ENCODE results near the gene NT5DC2.

Gene NT5DC2

GRCh38 chr3:52506266-52506966 lies 27.2 kb downstream of the NT5DC2 start:
- DNase-seq = no peak

GRCh38 chr3:52504977-52505376 lies 28.7 kb downstream of the NT5DC2 start:
- DNase-seq = no peak

- no peak for DNase-seq
These were observed 29.8 kb downstream of the NT5DC2 start for GRCh38 chr3:52503788-52504424.

- DNase-seq = no peak
These were observed 30.8 kb downstream of the NT5DC2 start for GRCh38 chr3:52502808-52503350.

- no peak for DNase-seq
These were observed 31.7 kb downstream of the NT5DC2 start for GRCh38 chr3:52502001-52502400.

- no peak for DNase-seq
These were observed 32.6 kb downstream of the NT5DC2 start for GRCh38 chr3:52501046-52501445.

GRCh38 chr3:52498137-52499054 lies 35.3 kb downstream of the NT5DC2 start:
- DNase-seq = no peak

- DNase-seq = no peak
These were observed 37.7 kb downstream of the NT5DC2 start for GRCh38 chr3:52495777-52496602.

GRCh38 chr3:52494886-52495495 lies 38.7 kb downstream of the NT5DC2 start, which contains the start of gene STAB1:
STAB1 (plus strand) TSS chr3:52495338; CDS start chr3:52495414, 76 bp downstream.
- DNase-seq = no peak

GRCh38 chr3:52494445-52494844 lies 39.2 kb downstream of the NT5DC2 start:
- no peak for DNase-seq

GRCh38 chr3:52493232-52494017 lies 40.2 kb downstream of the NT5DC2 start:
- DNase-seq = no peak

GRCh38 chr3:52492059-52492458 lies 41.6 kb downstream of the NT5DC2 start:
- no peak for DNase-seq

- no peak for DNase-seq
These were observed 42.6 kb downstream of the NT5DC2 start for GRCh38 chr3:52490939-52491526.

GRCh38 chr3:52490035-52490938 lies 43.4 kb downstream of the NT5DC2 start:
- DNase-seq = no peak

- no peak for DNase-seq
These were observed 44.2 kb downstream of the NT5DC2 start for GRCh38 chr3:52489453-52489852.

GRCh38 chr3:52488746-52489145 lies 44.9 kb downstream of the NT5DC2 start:
- no peak for DNase-seq

GRCh38 chr3:52487788-52488691 lies 45.6 kb downstream of the NT5DC2 start:
- no peak for DNase-seq

- no peak for DNase-seq
These were observed 46.4 kb downstream of the NT5DC2 start for GRCh38 chr3:52487050-52487787.

All from NCI-H226 (cell line).